Endodermal cell (in vitro differentiated cells): ENCODE measurements around the gene LRRC17. TPM values are rescaled to one million over a fixed set of nuclear protein-coding genes. Genes with fewer than 3 reads are reported as not detected.

Experiments used
- DNase-seq: peaks from one replicate; pipeline ENCODE4 v3.0.0-alpha.2; 2017
- H3K27ac ChIP-seq: 2 replicates; pipeline ENCODE4 v1.5.1; 2013; ENCODE audit warnings: mild to moderate bottlenecking, low read depth, low read length, moderate library complexity
- H3K27me3 ChIP-seq: 2 replicates; pipeline ENCODE4 v1.6.1; 2013; ENCODE audit warnings: mild to moderate bottlenecking, low read length, moderate library complexity; ENCODE audit not compliant: insufficient read depth, control insufficient read depth, poor library complexity, severe bottlenecking
- H3K36me3 ChIP-seq: 2 replicates; pipeline ENCODE4 v1.7.0; 2013; ENCODE audit warnings: mild to moderate bottlenecking, low read length, moderate library complexity; ENCODE audit not compliant: control insufficient read depth, insufficient read depth
- H3K4me1 ChIP-seq: one replicate; pipeline ENCODE4 v1.7.0; 2013; ENCODE audit warnings: low read length; ENCODE audit not compliant: control insufficient read depth, insufficient read depth
- H3K4me3 ChIP-seq: 2 replicates; pipeline ENCODE4 v1.5.1; 2013; ENCODE audit warnings: mild to moderate bottlenecking, low read length, moderate library complexity
- H3K9ac ChIP-seq: 2 replicates; pipeline ENCODE4 v1.6.1; 2013; ENCODE audit warnings: mild to moderate bottlenecking, low read length, moderate library complexity; ENCODE audit not compliant: poor library complexity, severe bottlenecking; ENCODE audit errors: extremely low read depth
- H3K9me3 ChIP-seq: 2 replicates; pipeline ENCODE4 v1.6.1; 2013; ENCODE audit warnings: mild to moderate bottlenecking, low read length, moderate library complexity; ENCODE audit not compliant: control insufficient read depth
- H3K27ac Mint-ChIP-seq: 2 replicates; pipeline ENCODE4 v1.8.0; 2020; ENCODE audit warnings: mixed read lengths
- H3K27me3 Mint-ChIP-seq: 2 replicates; pipeline ENCODE4 v1.8.0; 2021; ENCODE audit warnings: mild to moderate bottlenecking, mixed read lengths; ENCODE audit not compliant: insufficient read depth
- H3K36me3 Mint-ChIP-seq: 2 replicates; pipeline ENCODE4 v1.8.0; 2020; ENCODE audit warnings: low read depth, mixed read lengths
- H3K4me1 Mint-ChIP-seq: 2 replicates; pipeline ENCODE4 v1.8.0; 2020; ENCODE audit warnings: mixed read lengths
- H3K4me3 Mint-ChIP-seq: 2 replicates; pipeline ENCODE4 v1.8.0; 2020; ENCODE audit warnings: mild to moderate bottlenecking, moderate library complexity, mixed read lengths
- H3K9me3 Mint-ChIP-seq: 2 replicates; pipeline ENCODE4 v1.8.0; 2020; ENCODE audit warnings: mild to moderate bottlenecking, mixed read lengths
- CTCF ChIP-seq: fragments of 200-600 bp; sonication (generic); conservative IDR thresholded peaks from 2 replicates; pipeline ENCODE4 v1.5.0; 2021; ENCODE audit warnings: antibody characterized with exemption, mild to moderate bottlenecking
- WGBS, 2 experiments: methylation state at CpG; one replicate each; pipeline versions ENCODE4 v1.1.5 to v1.1.7; 2013; ENCODE audit warnings: missing lambda C conversion rate in 2 of 2, mixed read lengths in 1 of 2; ENCODE audit not compliant: insufficient coverage in 1 of 2, insufficient read length in 1 of 2; 5-methylcytosine and 5-hydroxymethylcytosine counted together
- total RNA-seq, 2 donors: library from RNA; stranded (reverse); fragmentation: NEBNext Ultra II Directional in 1 of 2; extraction: Animal tissue kit (Norgen Biotek cat#: 25700) in 1 of 2; gene quantifications; 2 replicates in 1 of 2; 3 replicates in 1 of 2; pipeline ENCODE4 v1.2.1, GENCODE V29; 2021

LRRC17 gene
- total RNA-seq, 2 donors from 2014 or later, result 0.18 to 0.53 TPM

- H3K36me3 ChIP-seq, result no peaks in the 10 kb centered on the region
- H3K4me1 ChIP-seq, result no peaks in the 10 kb centered on the region
- DNase-seq, result no peak
- H3K27me3 ChIP-seq, result no peaks in the 10 kb centered on the region
- H3K27ac ChIP-seq, result no peak overlapping the region
- no peaks in the 10 kb centered on the region for H3K36me3 Mint-ChIP-seq
- no peak overlapping the region for H3K27ac Mint-ChIP-seq
- no peak overlapping the region for H3K4me3 Mint-ChIP-seq
- H3K9ac ChIP-seq, result no peak overlapping the region
- H3K4me1 Mint-ChIP-seq, result no peaks in the 10 kb centered on the region
- no peaks in the 10 kb centered on the region for H3K27me3 Mint-ChIP-seq
- 90 to 94% methylated on average over 4 to 6 of the region's 6 CpGs for WGBS, 2 experiments
- H3K9me3 ChIP-seq, result no peaks in the 10 kb centered on the region
- no peak for TF ChIP-seq CTCF
- H3K4me3 ChIP-seq, result no peak overlapping the region
- no peaks in the 10 kb centered on the region for H3K9me3 Mint-ChIP-seq
Observed at GRCh38 chr7:102883098-102883860, 29.5 kb upstream of the LRRC17 start.

DNA sequence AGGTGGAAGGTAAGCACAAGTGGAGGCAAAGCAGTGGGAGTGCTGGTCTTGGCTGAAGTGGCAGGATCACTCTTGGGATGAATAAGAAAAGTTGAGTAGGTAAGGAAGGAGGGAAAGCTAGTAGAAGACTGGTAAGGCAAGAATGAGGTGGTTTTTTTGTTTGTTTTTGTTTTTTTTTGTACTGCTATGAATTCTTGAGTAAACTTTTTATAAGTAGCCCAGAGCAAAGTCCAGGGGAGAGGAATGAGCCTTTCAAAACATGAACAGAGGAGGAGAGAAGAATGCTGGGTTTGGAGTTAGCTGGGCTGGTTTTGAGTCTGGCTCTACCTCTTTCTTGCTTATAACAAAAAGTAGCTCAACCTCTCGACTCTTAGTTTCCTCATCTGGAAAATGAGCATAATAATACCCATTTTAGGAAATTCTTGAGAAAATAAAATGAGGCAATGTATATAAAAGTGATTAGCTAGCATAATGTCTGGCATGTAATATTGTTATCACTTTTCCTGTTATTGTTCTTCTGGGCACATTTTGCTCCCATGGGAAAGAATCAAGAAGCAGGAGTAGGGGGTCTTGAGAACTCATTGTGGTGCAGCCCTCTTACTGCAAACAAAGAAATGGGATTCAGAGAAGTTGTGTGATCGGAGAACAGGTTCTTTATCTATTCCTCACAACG lies 24.1 kb upstream of the LRRC17 start:
- H3K4me3 Mint-ChIP-seq, result no peak overlapping the region
- no peak overlapping the region for H3K4me3 ChIP-seq
- H3K36me3 Mint-ChIP-seq, result no peaks in the 10 kb centered on the region
- 88 to 98% methylated on average over 2 to 3 of the region's 3 CpGs for WGBS, 2 experiments
- H3K4me1 ChIP-seq, result no peaks in the 10 kb centered on the region
- H3K27ac ChIP-seq, result no peak overlapping the region
- no peaks in the 10 kb centered on the region for H3K4me1 Mint-ChIP-seq
- no peaks in the 10 kb centered on the region for H3K9me3 Mint-ChIP-seq
- TF ChIP-seq CTCF, result no peak
- no peak overlapping the region for H3K9ac ChIP-seq
- H3K36me3 ChIP-seq, result no peaks in the 10 kb centered on the region
- no peaks in the 10 kb centered on the region for H3K9me3 ChIP-seq
- H3K27ac Mint-ChIP-seq, result no peak overlapping the region
- no peak for DNase-seq
- H3K27me3 ChIP-seq, result no peaks in the 10 kb centered on the region
- H3K27me3 Mint-ChIP-seq, result no peaks in the 10 kb centered on the region

- Mint-ChIP-seq H3K9me3 (no peaks in the 10 kb centered on the region), H3K36me3 (no peaks in the 10 kb centered on the region), H3K4me1 (no peaks in the 10 kb centered on the region), H3K27me3 (no peaks in the 10 kb centered on the region), H3K4me3 (no peak overlapping the region), H3K27ac (no peak overlapping the region)
- Histone ChIP-seq H3K36me3 (no peaks in the 10 kb centered on the region), H3K27ac (no peak overlapping the region), H3K4me1 (no peaks in the 10 kb centered on the region), H3K9me3 (no peaks in the 10 kb centered on the region), H3K27me3 (no peaks in the 10 kb centered on the region), H3K9ac (no peak overlapping the region), H3K4me3 (no peak overlapping the region)
- TF ChIP-seq CTCF, result no peak
- no peak for DNase-seq
- WGBS, 2 experiments, result 86 to 100% methylated on average over 1 to 2 of the region's 2 CpGs
Observed at GRCh38 chr7:102889851-102890250, 22.9 kb upstream of the LRRC17 start.
